HG02970 (cell line): ENCODE data around the gene RAPGEFL1.
"Not testable (repeated sequence)": the region's sequence is repeated elsewhere in the genome, so short reads cannot be mapped to it uniquely, and the experiment has no call there.

ENCODE experiments used
- ATAC-seq: cut with Tn5 transposase; IDR thresholded peaks from one replicate; pipeline ENCODE4 v1.9.1; 2021; ENCODE audit warnings: mild to moderate bottlenecking, moderate library complexity, moderate number of reproducible peaks; ENCODE audit not compliant: unreplicated experiment, low FRiP score

Gene RAPGEFL1, protein sequence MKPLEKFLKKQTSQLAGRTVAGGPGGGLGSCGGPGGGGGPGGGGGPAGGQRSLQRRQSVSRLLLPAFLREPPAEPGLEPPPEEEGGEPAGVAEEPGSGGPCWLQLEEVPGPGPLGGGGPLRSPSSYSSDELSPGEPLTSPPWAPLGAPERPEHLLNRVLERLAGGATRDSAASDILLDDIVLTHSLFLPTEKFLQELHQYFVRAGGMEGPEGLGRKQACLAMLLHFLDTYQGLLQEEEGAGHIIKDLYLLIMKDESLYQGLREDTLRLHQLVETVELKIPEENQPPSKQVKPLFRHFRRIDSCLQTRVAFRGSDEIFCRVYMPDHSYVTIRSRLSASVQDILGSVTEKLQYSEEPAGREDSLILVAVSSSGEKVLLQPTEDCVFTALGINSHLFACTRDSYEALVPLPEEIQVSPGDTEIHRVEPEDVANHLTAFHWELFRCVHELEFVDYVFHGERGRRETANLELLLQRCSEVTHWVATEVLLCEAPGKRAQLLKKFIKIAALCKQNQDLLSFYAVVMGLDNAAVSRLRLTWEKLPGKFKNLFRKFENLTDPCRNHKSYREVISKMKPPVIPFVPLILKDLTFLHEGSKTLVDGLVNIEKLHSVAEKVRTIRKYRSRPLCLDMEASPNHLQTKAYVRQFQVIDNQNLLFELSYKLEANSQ

GRCh38 chr17:40177275-40177874, at the start of gene RAPGEFL1:
TSS of gene RAPGEFL1 (plus strand) at chr17:40177470. CDS start at chr17:40177862, 392 bp downstream.
- no peak for ATAC-seq

GRCh38 chr17:40129498-40129897, 47.8 kb upstream of the RAPGEFL1 start:
- ATAC-seq = no peak

DNA sequence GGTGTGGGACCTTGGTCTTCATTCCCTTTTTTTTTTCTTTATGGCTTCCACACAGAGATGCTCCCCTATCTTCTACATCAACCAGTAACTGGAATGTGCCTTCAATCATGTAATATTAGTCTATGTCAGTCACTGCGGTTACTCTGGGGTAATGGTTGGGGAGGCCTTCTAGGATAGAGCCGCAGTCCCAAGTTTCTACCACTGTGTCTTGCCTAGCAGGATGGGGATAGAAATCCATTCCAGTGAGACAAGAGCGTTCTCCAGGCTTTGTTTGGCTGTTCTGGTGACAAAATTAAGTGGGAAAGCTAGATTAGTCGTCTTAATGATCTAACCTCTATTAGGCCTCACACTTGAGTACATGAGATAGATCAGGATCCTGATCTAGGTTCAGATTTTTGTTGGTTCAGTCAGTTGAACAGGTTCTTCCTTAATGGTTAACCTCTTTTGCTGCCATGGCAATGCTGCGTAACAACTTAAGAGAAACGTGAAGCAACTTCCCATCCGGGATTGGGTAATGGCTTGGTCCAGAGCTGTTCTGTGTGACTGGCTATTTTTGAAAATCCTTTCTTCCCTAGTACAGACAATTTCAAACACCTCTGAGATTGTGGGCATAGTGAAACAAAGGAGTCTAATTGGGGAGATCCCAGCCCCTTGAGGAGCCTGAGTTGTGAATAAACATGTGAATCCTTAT, 46.8 kb upstream of the RAPGEFL1 start:
- ATAC-seq = no peak

- no peak for ATAC-seq
Measured at GRCh38 chr17:40134184-40134583, 43.1 kb upstream of the RAPGEFL1 start.

DNA sequence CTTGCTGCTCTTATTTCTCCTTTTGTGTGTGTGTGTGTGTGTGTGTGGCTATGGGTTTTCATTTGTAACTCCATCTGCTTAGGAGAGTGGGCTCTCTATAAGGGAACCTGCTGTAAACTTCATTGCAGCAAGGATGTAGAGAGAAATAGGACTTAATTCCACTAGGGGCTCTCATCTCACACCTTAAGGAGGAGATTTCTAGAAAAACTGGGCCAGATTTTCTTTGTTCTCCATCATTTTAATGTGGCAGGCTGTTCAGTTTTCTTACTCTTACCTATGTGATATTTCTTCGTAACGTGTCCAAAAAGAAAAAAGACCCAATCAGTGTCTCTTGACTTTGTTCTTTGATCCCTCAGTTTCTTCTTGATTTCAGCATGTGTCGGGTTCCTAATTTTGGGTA, 41.5 kb upstream of the RAPGEFL1 start:
- no peak for ATAC-seq

- ATAC-seq = peak; percentile 5
Measured at GRCh38 chr17:40139566-40140058, 37.7 kb upstream of the RAPGEFL1 start.

GRCh38 chr17:40143166-40143565, 34.1 kb upstream of the RAPGEFL1 start:
- ATAC-seq = not testable (repeated sequence)

DNA sequence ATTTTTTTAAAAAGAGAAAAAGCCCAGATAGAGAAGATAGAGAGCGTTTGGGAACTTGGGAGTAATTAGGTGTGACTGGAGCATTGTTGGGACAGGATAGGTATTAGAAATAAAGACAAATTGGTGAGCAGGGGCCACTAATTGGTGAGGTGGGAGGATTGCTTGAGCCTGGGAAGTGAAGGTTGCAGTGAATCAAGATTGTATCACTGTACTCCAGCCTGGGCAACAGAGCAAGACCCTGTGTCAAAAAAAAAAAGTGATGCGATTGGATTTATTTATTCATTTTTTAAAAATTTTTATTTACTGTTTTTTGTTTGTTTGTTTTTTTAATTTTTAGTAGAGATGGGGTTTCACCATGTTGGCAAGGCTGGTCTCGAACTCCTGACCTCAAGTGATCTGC, 31.8 kb upstream of the RAPGEFL1 start:
- ATAC-seq = no peak

- no peak for ATAC-seq
Measured at GRCh38 chr17:40148527-40148926, 28.7 kb upstream of the RAPGEFL1 start.

GRCh38 chr17:40150276-40150675, 27.0 kb upstream of the RAPGEFL1 start:
- no peak for ATAC-seq

GRCh38 chr17:40151414-40151963, 25.8 kb upstream of the RAPGEFL1 start:
- no peak for ATAC-seq

GRCh38 chr17:40153603-40154236, 23.6 kb upstream of the RAPGEFL1 start:
- no peak for ATAC-seq

- ATAC-seq = no peak
Measured at GRCh38 chr17:40157973-40158372, 19.3 kb upstream of the RAPGEFL1 start.

GRCh38 chr17:40158438-40159013, 18.7 kb upstream of the RAPGEFL1 start:
- ATAC-seq = no peak

DNA sequence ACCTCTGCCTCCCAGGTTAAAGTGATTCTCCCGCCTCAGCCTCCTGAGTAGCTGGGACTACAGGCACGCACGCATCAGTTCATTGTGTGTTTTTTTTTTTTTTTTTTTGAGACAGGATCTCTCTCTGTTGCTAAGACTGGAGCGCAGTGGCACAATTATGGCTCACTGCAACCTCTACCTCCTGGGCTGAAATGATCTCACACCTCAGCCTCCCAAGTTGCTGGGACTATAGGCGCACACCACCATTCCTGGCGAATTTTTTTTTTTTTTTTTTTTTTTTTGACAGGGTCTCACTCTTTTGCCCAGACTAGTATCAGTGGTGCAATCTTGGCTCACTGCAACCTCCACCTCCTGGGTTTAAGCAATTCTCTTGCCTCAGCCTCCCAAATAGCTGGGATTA, 17.8 kb upstream of the RAPGEFL1 start:
- no peak for ATAC-seq

DNA sequence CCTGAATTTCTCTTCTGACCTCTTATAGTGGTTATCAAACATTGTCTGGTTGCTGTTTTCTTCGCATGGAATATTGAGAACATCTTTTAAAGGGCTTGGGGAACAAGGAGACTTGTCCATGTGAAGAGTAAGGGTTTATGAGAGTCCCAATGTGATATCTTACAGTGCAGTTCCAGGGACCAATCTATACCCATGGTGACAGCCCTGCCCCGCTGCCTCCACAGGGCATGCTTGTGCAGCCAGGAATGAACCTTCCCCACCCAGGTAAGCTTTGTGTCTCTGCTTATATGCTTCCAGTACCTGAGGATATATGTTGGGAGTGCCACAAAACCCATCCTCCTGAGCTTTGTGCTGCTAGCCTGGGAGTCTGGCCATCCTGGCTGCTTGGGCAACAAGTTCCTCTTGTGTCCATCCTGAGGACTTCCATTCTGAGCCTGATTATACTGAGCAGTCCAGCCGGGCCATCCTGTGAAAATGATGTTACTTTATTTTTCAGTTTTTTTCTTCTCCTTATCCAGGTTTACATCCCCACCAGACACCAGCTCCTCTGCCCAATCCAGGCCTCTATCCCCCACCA, 9.5 kb upstream of the RAPGEFL1 start:
- no peak for ATAC-seq

DNA sequence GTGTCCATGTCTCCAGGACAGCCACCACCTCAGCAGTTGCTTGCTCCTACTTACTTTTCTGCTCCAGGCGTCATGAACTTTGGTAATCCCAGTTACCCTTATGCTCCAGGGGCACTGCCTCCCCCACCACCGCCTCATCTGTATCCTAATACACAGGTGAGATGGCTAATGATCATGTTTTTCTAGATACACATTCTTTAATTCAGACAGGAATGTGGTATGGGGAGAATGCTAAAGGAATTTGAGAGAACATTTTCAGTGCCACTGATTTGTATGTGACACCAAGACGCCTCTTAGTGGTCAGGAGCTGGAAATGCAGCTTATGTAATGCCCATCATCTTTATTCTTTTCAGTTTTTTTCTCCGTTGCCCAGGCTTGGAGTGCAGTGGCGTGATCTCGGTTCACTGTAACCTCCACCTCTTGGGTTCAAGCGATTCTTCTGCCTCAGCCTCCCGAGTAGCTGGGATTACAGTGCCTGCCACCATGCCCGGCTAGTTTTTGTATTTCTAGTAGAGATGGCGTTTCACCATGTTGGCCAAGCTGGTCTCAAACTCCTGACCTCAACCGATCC, 8.9 kb upstream of the RAPGEFL1 start:
- ATAC-seq = no peak

DNA sequence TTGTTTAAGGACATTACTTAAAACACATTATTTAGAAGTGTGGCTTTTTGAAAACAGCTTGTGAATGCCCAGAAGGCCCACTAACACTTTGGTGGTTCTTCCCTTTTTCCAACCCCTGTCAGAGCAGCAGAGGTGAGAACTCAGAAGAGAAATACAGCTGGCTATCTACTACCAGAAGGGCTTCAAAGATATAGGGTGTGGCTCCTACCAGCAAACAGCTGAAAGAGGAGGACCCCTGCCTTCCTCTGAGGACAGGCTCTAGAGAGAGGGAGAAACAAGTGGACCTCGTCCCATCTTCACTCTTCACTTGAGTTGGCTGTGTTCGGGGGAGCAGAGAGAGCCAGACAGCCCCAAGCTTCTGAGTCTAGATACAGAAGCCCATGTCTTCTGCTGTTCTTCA, 6.9 kb upstream of the RAPGEFL1 start:
- no peak for ATAC-seq

DNA sequence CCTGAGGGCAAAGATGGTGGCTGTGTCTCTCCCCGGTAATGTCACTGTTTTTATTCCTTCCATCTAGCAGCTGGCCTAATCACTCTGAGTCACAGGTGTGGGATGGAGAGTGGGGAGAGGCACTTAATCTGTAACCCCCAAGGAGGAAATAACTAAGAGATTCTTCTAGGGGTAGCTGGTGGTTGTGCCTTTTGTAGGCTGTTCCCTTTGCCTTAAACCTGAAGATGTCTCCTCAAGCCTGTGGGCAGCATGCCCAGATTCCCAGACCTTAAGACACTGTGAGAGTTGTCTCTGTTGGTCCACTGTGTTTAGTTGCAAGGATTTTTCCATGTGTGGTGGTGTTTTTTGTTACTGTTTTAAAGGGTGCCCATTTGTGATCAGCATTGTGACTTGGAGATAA, 5.5 kb upstream of the RAPGEFL1 start:
- ATAC-seq = no peak
